GM19239 (cell line): ENCODE results near the gene ANKDD1A.

Source experiments
- DNase-seq: peaks from one replicate; pipeline ENCODE4 v3.0.0; 2011; ENCODE audit warnings: low spot score; ENCODE audit not compliant: insufficient read length
- FAIRE-seq: peaks from 2 replicates; lab custom pipeline; 2011; peaks lifted over from hg19 to GRCh38; lab: Jason Lieb, UNC

The ANKDD1A gene

GRCh38 chr15:64894395-64895056 lies 17.2 kb upstream of the ANKDD1A start:
- DNase-seq (peak; percentile 46), FAIRE-seq (no peak)

DNA sequence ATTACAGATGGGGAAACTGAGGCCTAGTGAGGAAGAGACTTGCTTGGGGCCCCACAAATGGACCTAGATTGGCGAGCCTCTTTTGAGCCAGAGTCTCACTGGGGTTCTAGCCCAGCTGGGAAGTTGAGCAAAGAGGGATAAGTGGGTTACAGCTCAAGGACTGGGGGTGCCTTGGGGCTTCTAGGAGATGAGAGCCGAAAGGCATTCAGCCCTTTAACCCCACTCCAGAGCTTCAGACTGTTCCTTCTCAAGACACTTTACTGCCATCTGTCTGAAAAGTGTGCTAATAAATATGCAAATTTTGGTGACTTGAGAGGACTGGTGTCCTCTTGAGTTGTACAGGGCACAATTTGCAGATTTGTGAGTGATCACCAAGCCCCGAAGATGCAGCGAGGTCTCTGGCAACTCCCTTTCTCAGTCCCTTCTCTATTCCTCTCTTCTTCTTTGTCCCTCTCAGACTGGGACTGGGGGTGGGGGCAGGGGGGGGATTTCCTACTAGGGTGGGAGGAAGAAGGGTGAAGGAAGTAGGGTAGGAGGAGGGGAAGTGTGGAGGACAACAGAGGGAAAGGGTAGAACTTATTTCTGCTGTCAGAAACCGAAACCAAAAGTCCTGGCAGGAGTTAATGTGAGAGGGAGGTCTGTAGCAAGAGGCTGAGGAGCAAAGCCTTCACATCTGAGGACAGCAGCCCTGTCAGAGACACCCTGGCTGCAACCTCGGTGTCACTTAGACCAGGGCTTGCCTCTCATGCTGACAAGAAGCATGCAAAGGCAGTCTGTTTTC lies 16.2 kb upstream of the ANKDD1A start:
- DNase-seq = peak; percentile 53
- FAIRE-seq = peak; percentile 94

- DNase-seq (no peak), FAIRE-seq (no peak)
Measured at GRCh38 chr15:64896371-64897069, 15.2 kb upstream of the ANKDD1A start.

GRCh38 chr15:64897345-64897985 lies 14.2 kb upstream of the ANKDD1A start:
- DNase-seq (no peak), FAIRE-seq (no peak)

DNA sequence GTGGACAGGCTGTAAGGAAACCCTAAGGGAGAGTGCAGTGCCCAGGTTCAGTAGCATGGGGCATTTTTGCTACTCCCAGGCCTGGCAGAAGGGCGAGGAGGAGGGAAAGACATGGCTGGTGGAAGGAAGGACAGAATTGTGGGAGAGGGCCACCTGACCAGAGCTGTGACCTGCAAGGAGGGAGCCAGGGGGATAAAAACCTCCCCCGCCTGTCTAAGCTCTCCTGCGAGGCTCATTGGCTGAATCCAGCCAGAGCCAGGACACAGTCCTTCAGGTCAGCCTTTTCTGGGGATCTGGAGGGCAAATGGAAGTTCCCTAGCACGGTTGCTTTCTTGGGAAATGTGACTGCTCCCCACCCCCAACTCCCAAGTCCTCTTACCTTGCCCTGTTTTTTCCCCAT lies 13.3 kb upstream of the ANKDD1A start:
- DNase-seq = no peak

GRCh38 chr15:64901141-64901540 lies 10.6 kb upstream of the ANKDD1A start:
- no peak for DNase-seq
- no peak for FAIRE-seq

More for the DNA sequence above, 13.3 kb upstream of the ANKDD1A start:
- FAIRE-seq = no peak

DNA sequence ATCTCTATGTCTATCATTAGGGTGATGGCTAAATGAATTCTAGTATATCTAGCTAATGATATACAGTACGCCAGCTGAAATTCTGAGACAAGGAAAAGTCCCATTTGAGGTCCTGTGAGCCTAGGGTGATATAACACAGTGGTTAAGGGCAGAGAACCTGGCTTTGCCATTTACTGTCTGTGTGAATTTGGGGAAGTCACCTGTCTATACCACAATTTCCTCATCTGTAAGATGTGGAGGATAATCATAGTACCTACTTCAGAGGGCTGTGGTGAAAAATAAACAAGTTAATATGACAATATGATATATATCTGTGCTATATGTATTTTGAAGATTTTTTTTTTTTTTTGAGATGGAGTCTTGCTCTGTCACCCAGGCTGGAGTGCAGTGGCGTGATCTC lies 9.8 kb upstream of the ANKDD1A start:
- DNase-seq (no peak), FAIRE-seq (no peak)

- no peak for FAIRE-seq
- DNase-seq = no peak
Measured at GRCh38 chr15:64902863-64903262, 8.8 kb upstream of the ANKDD1A start.

DNA sequence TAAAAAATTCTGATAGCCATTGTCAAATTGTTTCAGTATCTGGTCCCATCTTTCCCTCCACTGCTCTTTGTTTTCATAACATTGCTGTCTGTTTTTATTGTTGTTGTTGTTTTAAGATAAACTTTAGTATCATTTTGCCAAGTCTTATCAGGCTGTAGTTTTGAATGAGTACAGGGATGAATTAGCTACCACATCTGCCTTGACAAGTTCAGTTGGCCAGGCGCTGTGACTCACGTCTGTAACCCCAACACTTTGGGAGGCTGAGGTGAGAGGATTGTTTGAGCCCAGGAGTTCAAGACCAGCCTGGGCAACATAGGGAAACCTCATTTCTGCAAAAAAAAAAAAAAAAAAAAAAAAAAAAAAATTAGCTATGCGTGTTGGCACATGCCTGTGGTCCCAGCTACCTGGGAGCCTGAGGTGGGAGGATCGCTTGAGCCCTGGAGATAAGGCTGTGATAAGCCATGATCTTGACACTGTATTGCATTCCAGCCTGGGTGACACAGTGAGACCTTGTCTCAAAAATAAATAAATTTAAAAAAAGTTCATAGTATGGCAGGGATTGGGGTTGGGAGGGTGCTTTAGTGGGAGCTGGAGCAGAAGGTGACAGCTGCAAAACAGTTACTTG lies 8.3 kb upstream of the ANKDD1A start:
- DNase-seq (no peak), FAIRE-seq (no peak)

- FAIRE-seq (no peak), DNase-seq (no peak)
Measured at GRCh38 chr15:64904189-64904588, 7.5 kb upstream of the ANKDD1A start.

GRCh38 chr15:64905119-64905831 lies 6.4 kb upstream of the ANKDD1A start:
- FAIRE-seq = peak; percentile 91
- peak; percentile 82 for DNase-seq

GRCh38 chr15:64905941-64906340 lies 5.8 kb upstream of the ANKDD1A start:
- no peak for FAIRE-seq
- no peak for DNase-seq

- no peak for DNase-seq
- no peak for FAIRE-seq
Measured at GRCh38 chr15:64906402-64906801, 5.3 kb upstream of the ANKDD1A start.

DNA sequence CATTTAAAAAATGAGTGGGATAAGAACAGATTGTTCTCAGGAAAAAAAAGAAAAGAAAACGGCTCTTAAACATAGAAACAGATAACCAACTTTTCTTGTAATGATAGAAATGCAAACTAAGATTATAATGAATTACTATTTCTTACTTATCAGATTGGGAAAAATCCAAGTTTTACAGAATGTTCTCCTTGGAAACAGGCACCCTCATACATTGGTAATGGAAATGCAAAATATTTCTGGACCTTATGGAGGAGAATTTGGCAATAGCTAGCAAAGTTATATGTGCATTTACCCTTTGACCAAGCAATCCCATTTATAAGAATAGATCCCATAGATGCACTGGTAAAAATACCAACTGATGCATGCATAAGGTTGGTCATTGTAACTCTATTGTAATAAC lies 3.7 kb upstream of the ANKDD1A start:
- no peak for DNase-seq
- no peak for FAIRE-seq

- DNase-seq (no peak), FAIRE-seq (no peak)
Measured at GRCh38 chr15:64909546-64909945, 2.2 kb upstream of the ANKDD1A start.

DNA sequence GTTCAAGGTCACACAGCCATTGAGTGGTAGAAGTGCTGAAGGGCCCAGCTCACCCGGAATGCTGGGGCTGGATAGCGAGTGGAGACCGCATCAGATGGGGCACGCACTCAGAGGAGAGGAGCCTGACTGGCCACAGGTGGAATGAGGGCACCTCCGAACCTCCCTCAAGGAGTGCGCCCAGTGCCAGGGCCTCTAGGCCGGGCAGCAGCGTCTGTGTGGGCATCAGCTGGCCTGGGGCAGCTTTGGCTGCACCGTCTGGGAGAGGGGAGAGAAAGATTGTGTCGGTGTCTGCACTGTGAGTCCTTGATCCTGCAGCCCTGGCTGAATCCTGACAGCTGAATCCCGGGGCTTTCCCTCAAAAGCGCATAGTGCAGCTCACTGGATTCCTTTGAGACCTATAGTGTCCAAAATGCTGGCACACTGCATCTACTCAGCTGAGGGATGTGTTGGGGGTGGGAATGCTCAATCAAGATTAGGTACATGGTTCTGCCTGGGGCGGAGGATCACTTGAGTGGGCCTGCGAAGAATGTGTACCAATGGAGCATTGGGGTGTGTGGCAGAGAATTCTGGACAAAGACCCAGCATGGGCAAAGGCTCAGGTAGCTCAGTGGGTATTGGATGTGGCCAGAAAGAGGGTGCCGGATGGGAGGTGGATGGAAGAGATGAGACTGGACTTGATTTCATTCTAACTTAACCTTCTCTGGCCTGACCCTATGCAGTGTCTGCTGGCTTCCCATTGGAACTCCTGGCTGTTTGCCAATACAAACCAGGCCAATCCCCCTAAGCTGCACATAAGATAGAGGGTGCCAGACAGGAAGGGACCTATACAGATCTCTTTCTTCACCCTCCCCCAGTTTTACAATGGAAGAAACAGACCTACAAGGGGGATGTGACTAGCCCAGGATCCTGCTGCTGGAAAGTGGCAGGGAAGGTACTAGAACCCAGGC lies 950 bp downstream of the ANKDD1A start:
- DNase-seq (no peak), FAIRE-seq (no peak)

- FAIRE-seq = no peak
- no peak for DNase-seq
Measured at GRCh38 chr15:64915518-64916227, 4.0 kb downstream of the ANKDD1A start.

GRCh38 chr15:64916365-64916764 lies 4.7 kb downstream of the ANKDD1A start:
- FAIRE-seq (no peak), DNase-seq (no peak)
